H1 (cell line): ENCODE results near the gene FOXP2.

Source experiments
- ATF3 ChIP-seq: IDR thresholded peaks from 2 replicates; pipeline ENCODE4 v1.6.1; 2011; ENCODE audit warnings: low read depth, mild to moderate bottlenecking, low read length; ENCODE audit not compliant: insufficient read depth
- CTCF ChIP-seq, 3 experiments: IDR thresholded peaks; 1 replicate in 2 of 3; 2 replicates in 1 of 3; pipeline versions ENCODE4 v1.5.1 to v1.6.1; 2011; ENCODE audit warnings: low read length in 3 of 3, mild to moderate bottlenecking in 3 of 3, inconsistent platforms in 2 of 3, low read depth in 1 of 3, moderate library complexity in 1 of 3; ENCODE audit not compliant: insufficient read depth in 1 of 3; ENCODE audit errors: control extremely low read depth in 1 of 3
- E2F6 ChIP-seq: IDR thresholded peaks from 2 replicates; pipeline ENCODE4 v1.6.1; 2012; ENCODE audit warnings: inconsistent platforms
- HDAC6 ChIP-seq: IDR thresholded peaks from one replicate; pipeline ENCODE4 v1.7.1; 2012; ENCODE audit warnings: low read depth, mild to moderate bottlenecking, inconsistent platforms, low read length, moderate library complexity
- POLR2A ChIP-seq, 2 experiments: IDR thresholded peaks; 1 replicate in 1 of 2; 2 replicates in 1 of 2; pipeline ENCODE4 v1.6.1; 2011; ENCODE audit warnings: low read depth in 2 of 2, low read length in 2 of 2, mild to moderate bottlenecking in 2 of 2; ENCODE audit errors: control extremely low read depth in 1 of 2
- SRF ChIP-seq: IDR thresholded peaks from 2 replicates; pipeline ENCODE4 v1.6.1; 2011; ENCODE audit warnings: mild to moderate bottlenecking, low read depth, low read length, moderate library complexity

- TF ChIP-seq POLR2A (IDR thresholded peaks at IDR 0.05; ENCODE audit: control extremely low read depth in 1 of 2, low read depth in 2 of 2, low read length in 2 of 2) (no peak), SRF (no peak), CTCF (IDR thresholded peaks at IDR 0.05; ENCODE audit: control extremely low read depth in 1 of 3, insufficient read depth in 1 of 3, low read depth in 1 of 3, low read length in 3 of 3) (no peak), HDAC6 (no peak), E2F6 (no peak), ATF3 (no peak)
Observed at GRCh38 chr7:114428211-114428610, 13.6 kb downstream of the FOXP2 start.
